ENCODE data around the gene GOLGA1.

The GOLGA1 gene

DNA sequence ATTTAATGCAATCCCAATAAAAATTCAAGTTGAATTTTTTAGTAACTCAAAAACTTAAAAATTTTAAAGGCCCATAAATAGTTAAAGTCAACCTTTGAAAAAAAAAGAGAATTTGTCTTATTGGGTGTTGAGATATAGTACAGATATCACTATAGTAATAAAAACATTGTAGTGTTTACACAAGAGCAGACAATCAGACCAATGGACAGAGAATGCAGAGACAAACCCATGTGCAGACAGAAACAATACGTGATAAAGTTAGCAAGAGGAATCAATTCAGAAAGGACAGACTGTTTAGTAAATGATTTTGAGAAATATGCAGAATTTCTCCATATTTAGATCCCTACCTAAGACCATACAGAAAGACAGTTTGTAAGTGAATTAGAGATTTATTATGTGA is 33.9 kb downstream of the GOLGA1 start:
- TF ChIP-seq, protein P1, sequence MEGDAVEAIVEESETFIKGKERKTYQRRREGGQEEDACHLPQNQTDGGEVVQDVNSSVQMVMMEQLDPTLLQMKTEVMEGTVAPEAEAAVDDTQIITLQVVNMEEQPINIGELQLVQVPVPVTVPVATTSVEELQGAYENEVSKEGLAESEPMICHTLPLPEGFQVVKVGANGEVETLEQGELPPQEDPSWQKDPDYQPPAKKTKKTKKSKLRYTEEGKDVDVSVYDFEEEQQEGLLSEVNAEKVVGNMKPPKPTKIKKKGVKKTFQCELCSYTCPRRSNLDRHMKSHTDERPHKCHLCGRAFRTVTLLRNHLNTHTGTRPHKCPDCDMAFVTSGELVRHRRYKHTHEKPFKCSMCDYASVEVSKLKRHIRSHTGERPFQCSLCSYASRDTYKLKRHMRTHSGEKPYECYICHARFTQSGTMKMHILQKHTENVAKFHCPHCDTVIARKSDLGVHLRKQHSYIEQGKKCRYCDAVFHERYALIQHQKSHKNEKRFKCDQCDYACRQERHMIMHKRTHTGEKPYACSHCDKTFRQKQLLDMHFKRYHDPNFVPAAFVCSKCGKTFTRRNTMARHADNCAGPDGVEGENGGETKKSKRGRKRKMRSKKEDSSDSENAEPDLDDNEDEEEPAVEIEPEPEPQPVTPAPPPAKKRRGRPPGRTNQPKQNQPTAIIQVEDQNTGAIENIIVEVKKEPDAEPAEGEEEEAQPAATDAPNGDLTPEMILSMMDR (IDR thresholded peaks at IDR 0.05) = no peak
- TF ChIP-seq ZFX (IDR thresholded peaks at IDR 0.05; ENCODE audit: borderline replicate concordance) = no peak
- no peak overlapping the region for H3K27ac ChIP-seq

- no peak for TF ChIP-seq ZFX (IDR thresholded peaks at IDR 0.05; ENCODE audit: borderline replicate concordance)
- TF ChIP-seq, protein P1 (IDR thresholded peaks at IDR 0.05) = no peak
- H3K27ac ChIP-seq = no peak overlapping the region
Observed at GRCh38 chr9:124899845-124900244, 41.0 kb downstream of the GOLGA1 start.

DNA sequence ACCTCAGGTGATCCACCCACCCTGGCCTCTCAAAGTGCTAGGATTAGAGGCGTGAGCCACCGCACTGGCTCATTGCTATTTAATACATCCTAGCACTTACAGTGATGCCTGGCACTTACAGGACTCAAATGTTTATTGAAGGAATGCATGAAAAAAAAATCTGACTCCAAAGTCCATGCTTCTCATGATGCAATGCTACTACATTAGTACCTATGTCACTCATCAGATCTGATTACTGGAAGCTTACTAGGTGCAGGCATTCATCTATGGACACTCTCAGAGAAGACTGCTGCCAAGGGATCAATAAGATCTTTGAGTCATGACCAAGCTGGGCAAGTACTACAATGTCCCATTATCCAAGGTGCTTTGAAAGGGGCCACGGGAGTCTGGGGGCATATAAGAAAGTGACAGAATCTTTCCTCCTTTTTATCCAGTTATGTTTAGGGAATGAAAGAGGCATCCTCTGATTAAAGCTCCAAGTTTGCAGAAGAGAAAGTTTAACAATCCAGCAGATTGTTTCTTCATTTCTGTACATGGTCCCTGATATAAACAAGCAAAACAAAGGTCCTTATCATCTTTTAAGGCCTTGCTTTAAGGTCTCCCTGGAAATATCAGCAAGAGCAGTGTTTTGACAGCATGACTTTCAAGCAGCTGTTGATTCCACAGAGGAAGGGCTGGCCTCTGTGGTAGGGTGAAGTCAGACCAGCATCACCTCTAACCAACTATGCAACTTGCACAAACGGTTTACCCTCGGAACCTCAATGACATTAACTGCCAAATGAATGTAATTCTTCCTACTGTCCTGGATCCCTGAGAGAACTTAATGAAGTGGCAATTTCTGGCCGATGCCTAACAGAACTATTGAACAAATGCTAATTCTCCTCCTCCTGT is 43.1 kb downstream of the GOLGA1 start:
- TF ChIP-seq, protein P1 (IDR thresholded peaks at IDR 0.05) = no peak
- no peak for TF ChIP-seq ZFX (IDR thresholded peaks at IDR 0.05; ENCODE audit: borderline replicate concordance)
- no peak overlapping the region for H3K27ac ChIP-seq

DNA sequence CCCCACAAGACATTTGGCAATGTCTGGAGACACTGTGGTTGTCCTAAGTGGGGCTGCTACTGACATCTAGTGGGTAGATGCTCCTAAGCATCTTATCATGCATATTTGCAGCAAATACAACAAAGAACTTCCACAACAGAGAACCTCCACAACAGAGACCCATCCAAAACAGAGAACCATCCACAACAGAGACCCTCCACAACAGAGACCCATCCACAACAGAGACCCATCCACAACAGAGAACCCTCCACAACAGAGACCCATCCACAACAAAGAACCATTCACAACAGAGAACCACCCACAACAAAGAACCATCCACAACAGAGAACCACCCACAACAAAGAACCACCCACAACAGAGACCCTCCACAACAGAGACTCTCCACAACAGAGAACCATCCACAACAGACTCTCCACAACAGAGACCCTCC is 46.1 kb downstream of the GOLGA1 start:
- no peak overlapping the region for H3K27ac ChIP-seq
- TF ChIP-seq ZFX (IDR thresholded peaks at IDR 0.05; ENCODE audit: borderline replicate concordance) = no peak
- TF ChIP-seq, protein P1 (IDR thresholded peaks at IDR 0.05) = no peak; the same call in 1 of the 2 replicates

GRCh38 chr9:124894035-124894740 is 46.7 kb downstream of the GOLGA1 start:
- no peak for TF ChIP-seq ZFX (IDR thresholded peaks at IDR 0.05; ENCODE audit: borderline replicate concordance)
- TF ChIP-seq, protein P1 (IDR thresholded peaks at IDR 0.05) = 0 out of 2 replicates have a peak, but pooled peaks have one; percentile 21

DNA sequence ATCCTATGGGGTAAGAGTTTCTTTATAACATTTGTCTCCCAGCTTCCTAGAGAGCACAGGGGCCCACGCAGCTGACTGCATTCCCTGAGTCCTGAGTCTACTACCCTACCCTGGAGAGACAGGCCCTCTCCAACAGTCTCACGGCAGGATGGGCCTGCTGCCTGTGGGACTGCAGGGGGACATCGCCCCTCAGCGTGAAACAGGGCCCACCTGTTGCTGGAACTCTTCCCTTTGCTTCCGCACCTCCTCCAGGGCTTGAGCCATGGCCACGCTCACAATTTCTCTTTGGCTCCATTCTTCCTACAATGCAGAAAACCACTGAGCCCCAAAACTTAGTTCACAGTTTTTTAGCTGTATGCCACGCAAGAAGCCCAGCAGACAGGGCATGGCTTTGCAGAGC is 50.7 kb downstream of the GOLGA1 start:
- TF ChIP-seq, protein P1 (IDR thresholded peaks at IDR 0.05) = no peak
- no peak for TF ChIP-seq ZFX (IDR thresholded peaks at IDR 0.05; ENCODE audit: borderline replicate concordance)
- no peak overlapping the region for H3K27ac ChIP-seq

More at GRCh38 chr9:124894035-124894740, 46.7 kb downstream of the GOLGA1 start:
- H3K27ac ChIP-seq = no peak overlapping the region

All from 22Rv1 (cell line).